A549 (cell line): ENCODE measurements around the gene CA10. TPM values are rescaled to one million over a fixed set of nuclear protein-coding genes. Genes with fewer than 3 reads are reported as not detected.

Experiments
- ATAC-seq, 2 experiments: fragments of 200-7000 bp in 1 of 2; fragments of >200 bp in 1 of 2; cut with Nextera tagmentation in 1 of 2; cut with Tn5 transposase in 1 of 2; 3 replicates each; pipeline versions ENCODE4 v1.8.0 to v1.9.1; 2018 to 2020; ENCODE audit warnings: mild to moderate bottlenecking in 1 of 2, moderate library complexity in 1 of 2
- CTCF ChIA-PET: fragments of 300-600 bp; sonication (Branson Sonifier 250); formaldehyde crosslinking; extraction: SDS; loops from one replicate; lab custom pipeline; 2021; ENCODE audit warnings: antibody characterized with exemption, inconsistent platforms; lab: Yijun Ruan, JAX
- POLR2A ChIA-PET: fragments of 350-600 bp; formaldehyde crosslinking; extraction: SDS; loops from one replicate; lab custom pipeline; 2021; ENCODE audit warnings: antibody characterized with exemption, inconsistent platforms; lab: Yijun Ruan, JAX
- DNase-seq, 2 experiments: peaks; one replicate each; pipeline versions ENCODE4 v3.0.0 to v3.0.0-alpha.2; 2011 to 2016; ENCODE audit warnings: low read depth in 1 of 2, low spot score in 1 of 2
- FAIRE-seq: peaks from 2 replicates; lab custom pipeline; 2011; peaks lifted over from hg19 to GRCh38; lab: Jason Lieb, UNC
- H3K27ac ChIP-seq, 2 experiments: fragments of >200 bp; sonication (Bioruptor Twin); formaldehyde crosslinking; 3 replicates each; pipeline ENCODE4 v1.5.1; 2016 to 2017
- H3K4me1 ChIP-seq: fragments of >200 bp; sonication (Bioruptor Twin); formaldehyde crosslinking; 3 replicates; pipeline ENCODE4 v1.6.1; 2016
- H3K4me2 ChIP-seq: fragments of >200 bp; sonication (Bioruptor Twin); formaldehyde crosslinking; 3 replicates; pipeline ENCODE4 v1.6.1; 2016
- H3K4me3 ChIP-seq: fragments of >200 bp; sonication (Bioruptor Twin); formaldehyde crosslinking; 3 replicates; pipeline ENCODE4 v1.5.1; 2016
- H3K9me3 ChIP-seq: fragments of >200 bp; sonication (Bioruptor Twin); formaldehyde crosslinking; 3 replicates; pipeline ENCODE4 v1.6.1; 2016
- BHLHE40 ChIP-seq: IDR thresholded peaks from 2 replicates; pipeline ENCODE4 v1.6.1; 2012; ENCODE audit warnings: low read depth, low read length, inconsistent platforms
- CHD2 ChIP-seq: fragments of 150-350 bp; IDR thresholded peaks from 2 replicates; pipeline ENCODE4 v1.6.1; 2014; ENCODE audit warnings: low read length; ENCODE audit not compliant: partially characterized antibody
- CHD4 ChIP-seq: fragments of 200-600 bp; sonication (generic); IDR thresholded peaks from 2 replicates; pipeline ENCODE4 v1.6.1; 2016; ENCODE audit warnings: antibody characterized with exemption, mild to moderate bottlenecking, borderline replicate concordance
- CTCF ChIP-seq: fragments of >200 bp; sonication (Bioruptor Twin); formaldehyde crosslinking; IDR thresholded peaks from 3 replicates; pipeline ENCODE4 v1.5.1; 2016
- E2F6 ChIP-seq: IDR thresholded peaks from 2 replicates; pipeline ENCODE4 v1.6.1; 2012; ENCODE audit warnings: low read depth, borderline replicate concordance
- ELK1 ChIP-seq: fragments of 150-350 bp; IDR thresholded peaks from 2 replicates; pipeline ENCODE4 v1.6.1; 2014; ENCODE audit warnings: low read depth, mild to moderate bottlenecking, low read length
- EP300 ChIP-seq, 2 experiments: fragments of >200 bp; sonication (Bioruptor Twin); formaldehyde crosslinking; IDR thresholded peaks; 2 replicates in 1 of 2; 3 replicates in 1 of 2; pipeline ENCODE4 v1.6.1; 2016 to 2017
- GATA3 ChIP-seq: IDR thresholded peaks from 2 replicates; pipeline ENCODE4 v1.6.1; 2012; ENCODE audit warnings: borderline replicate concordance
- HEYL ChIP-seq: fragments of 250-450 bp; sonication (Bioruptor Pico); IDR thresholded peaks from 2 replicates; pipeline ENCODE4 v1.8.0; 2021; ENCODE audit warnings: mild to moderate bottlenecking, moderate library complexity
- HOXB5 ChIP-seq: fragments of 250-450 bp; sonication (Bioruptor Pico); IDR thresholded peaks from 2 replicates; pipeline ENCODE4 v1.5.0; 2020; ENCODE audit warnings: mild to moderate bottlenecking, moderate library complexity
- POLR2AphosphoS2 ChIP-seq: conservative IDR thresholded peaks from 2 replicates; pipeline ENCODE4 v1.6.1; 2012; ENCODE audit warnings: low read length, improper control_type of control experiment, inconsistent platforms
- RAD21 ChIP-seq, 2 experiments: fragments of >200 bp in 1 of 2; sonication (Bioruptor Twin) in 1 of 2; formaldehyde crosslinking in 1 of 2; IDR thresholded peaks in 1 of 2; conservative IDR thresholded peaks in 1 of 2; 2 replicates in 1 of 2; 3 replicates in 1 of 2; pipeline ENCODE4 v1.6.1; 2012 to 2018; ENCODE audit warnings: inconsistent platforms in 1 of 2
- RCOR1 ChIP-seq: fragments of 150-350 bp; IDR thresholded peaks from 2 replicates; pipeline ENCODE4 v1.6.1; 2014; ENCODE audit warnings: antibody characterized with exemption, low read length, low read depth
- REST ChIP-seq: fragments of 200-600 bp; sonication (generic); IDR thresholded peaks from 2 replicates; pipeline ENCODE4 v1.6.1; 2016; ENCODE audit warnings: antibody characterized with exemption, mild to moderate bottlenecking, moderate library complexity
- SMC3 ChIP-seq: fragments of >200 bp; sonication (Bioruptor Twin); formaldehyde crosslinking; IDR thresholded peaks from 3 replicates; pipeline ENCODE4 v1.6.1; 2018; ENCODE audit warnings: inconsistent platforms
- TP53 ChIP-seq: fragments of 250-450 bp; sonication (Bioruptor Pico); IDR thresholded peaks from 2 replicates; pipeline ENCODE4 v1.5.0; 2021; ENCODE audit warnings: mild to moderate bottlenecking, moderate library complexity
- ZC3H11A ChIP-seq: fragments of 450-650 bp; IDR thresholded peaks from 2 replicates; pipeline ENCODE4 v1.6.1; 2014; ENCODE audit warnings: antibody characterized with exemption, mild to moderate bottlenecking
- ZFP36 ChIP-seq: fragments of 450-650 bp; IDR thresholded peaks from 2 replicates; pipeline ENCODE4 v1.6.1; 2014; ENCODE audit warnings: borderline replicate concordance; ENCODE audit not compliant: partially characterized antibody
- WGBS: methylation state at CpG from one replicate; pipeline ENCODE4 v1.1.6; 2017; ENCODE audit errors: missing lambda C conversion rate; 5-methylcytosine and 5-hydroxymethylcytosine counted together
- polyA plus RNA-seq, 4 experiments: library from polyadenylated mRNA; depleted of rRNA in 3 of 4; stranded (reverse); fragments of >200 nt; fragmentation: RNase III in 1 of 4; extraction: RNeasy Plus Mini Kit Qiagen cat#74134 plus additional on column Dnase treatment in 1 of 4; gene quantifications; 2 replicates in 3 of 4; 3 replicates in 1 of 4; pipeline ENCODE4 v1.2.3, GENCODE V29; 2011 to 2017

The CA10 gene
- polyA plus RNA-seq, 2 of the 4 experiments (the other 2 are of a cell fraction) = not detected

GRCh38 chr17:52025236-52025635 is 133.3 kb downstream of the CA10 start:
- Histone ChIP-seq H3K4me3 (no peak overlapping the region), H3K4me2 (no peak overlapping the region), H3K9me3 (no peaks in the 10 kb centered on the region), H3K27ac (no peak overlapping the region), H3K4me1 (peaks cover 11% of the 10 kb centered on the region)
- no peak for DNase-seq
- TF ChIP-seq HOXB5 (CRISPR knock-in tag) (no peak), SMC3 (no peak)
- ChIA-PET POLR2A (no interaction called here), CTCF (no interaction called here)
- no peak for FAIRE-seq
- no peak for ATAC-seq

- Histone ChIP-seq H3K27ac (no peak overlapping the region), H3K4me3 (no peak overlapping the region), H3K4me2 (no peak overlapping the region), H3K4me1 (peaks cover 11% of the 10 kb centered on the region), H3K9me3 (no peaks in the 10 kb centered on the region)
- WGBS = 3% methylated on average over 2 of the region's 2 CpGs
- TF ChIP-seq TP53 (no peak), RCOR1 (no peak), CHD4 (no peak), HEYL (CRISPR knock-in tag) (no peak), EP300 (IDR thresholded peaks at IDR 0.05) (no peak), ZFP36 (no peak), ZC3H11A (no peak), POLR2AphosphoS2 (no peak), E2F6 (no peak), GATA3 (no peak), BHLHE40 (no peak), CTCF (no peak), ELK1 (no peak), RAD21 (conservative IDR thresholded peaks at IDR 0.05 in 1 of 2, IDR thresholded peaks at IDR 0.05 in 1 of 2) (no peak), CHD2 (no peak), REST (no peak)
- POLR2A ChIA-PET = no interaction called here
- FAIRE-seq = no peak
- no peak for DNase-seq
- ATAC-seq = no peak
- CTCF ChIA-PET = no interaction called here
Measured at GRCh38 chr17:52024300-52024870, 134.1 kb downstream of the CA10 start.
